GM18498 (cell line): ENCODE data around the gene UGT2B7.
"Not testable (repeated sequence)": the region's sequence is repeated elsewhere in the genome, so short reads cannot be mapped to it uniquely, and the experiment has no call there.

ENCODE experiments used
- ATAC-seq: cut with Tn5 transposase; IDR thresholded peaks from one replicate; pipeline ENCODE4 v1.9.1; 2021; ENCODE audit warnings: mild to moderate bottlenecking, moderate library complexity; ENCODE audit not compliant: unreplicated experiment

The UGT2B7 gene

DNA sequence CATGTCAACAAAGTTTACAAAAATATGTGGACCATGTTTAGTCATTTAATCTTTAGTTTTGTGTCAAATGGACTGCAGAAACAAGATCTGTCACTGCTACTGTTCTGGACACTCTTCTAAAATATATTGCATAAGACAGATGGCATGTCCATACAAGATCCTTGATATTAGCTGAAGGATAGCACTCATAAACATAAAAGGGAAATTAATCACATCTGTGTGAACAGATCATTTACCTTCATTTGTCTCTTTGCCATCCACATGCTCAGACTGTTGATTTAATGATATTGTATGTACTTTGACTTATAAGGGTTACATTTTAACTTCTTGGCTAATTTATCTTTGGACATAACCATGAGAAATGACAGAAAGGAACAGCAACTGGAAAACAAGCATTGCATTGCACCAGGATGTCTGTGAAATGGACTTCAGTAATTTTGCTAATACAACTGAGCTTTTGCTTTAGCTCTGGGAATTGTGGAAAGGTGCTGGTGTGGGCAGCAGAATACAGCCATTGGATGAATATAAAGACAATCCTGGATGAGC lies at the start of gene UGT2B7:
Gene UGT2B7, plus strand, starts transcription at position 364 of the 546 bp plus-strand sequence. Its CDS starts 47 bp downstream, at position 411.
- ATAC-seq: no peak

GRCh38 chr4:69049860-69050259 lies 46.4 kb upstream of the UGT2B7 start:
- ATAC-seq: no peak

DNA sequence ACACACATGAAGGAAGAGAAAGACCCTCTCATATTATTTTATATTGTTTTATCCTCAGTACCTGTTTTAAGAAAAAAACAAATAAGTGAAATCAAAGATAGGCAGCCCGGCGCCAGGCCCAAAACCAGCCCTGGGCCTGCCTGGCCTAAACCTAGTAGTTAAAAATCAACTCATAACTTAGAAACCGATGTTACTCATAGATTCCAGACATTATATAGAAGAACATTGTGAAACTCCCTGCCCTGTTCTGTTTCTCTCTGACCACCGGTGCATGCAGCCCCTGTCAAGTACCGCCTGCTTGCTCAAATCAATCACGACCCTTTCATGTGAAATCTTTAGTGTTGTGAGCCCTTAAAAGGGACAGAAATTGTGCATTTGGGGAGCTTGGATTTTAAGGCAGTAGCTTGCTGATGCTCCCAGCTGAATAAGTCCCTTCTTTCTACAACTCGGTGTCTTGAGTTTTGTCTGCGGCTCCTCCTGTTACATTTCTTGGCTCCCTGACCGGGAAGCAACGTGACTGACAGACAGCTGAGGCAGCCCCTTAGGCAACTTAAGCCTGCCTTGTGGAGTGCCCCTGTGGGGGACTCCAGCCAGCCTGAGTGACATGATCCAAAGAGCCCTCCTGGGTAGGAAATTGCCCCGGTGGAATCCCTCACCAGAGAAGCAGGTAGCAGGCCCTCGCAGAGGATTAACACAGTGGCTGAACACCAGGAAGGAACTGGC lies 45.3 kb upstream of the UGT2B7 start:
- ATAC-seq: not testable (repeated sequence)

DNA sequence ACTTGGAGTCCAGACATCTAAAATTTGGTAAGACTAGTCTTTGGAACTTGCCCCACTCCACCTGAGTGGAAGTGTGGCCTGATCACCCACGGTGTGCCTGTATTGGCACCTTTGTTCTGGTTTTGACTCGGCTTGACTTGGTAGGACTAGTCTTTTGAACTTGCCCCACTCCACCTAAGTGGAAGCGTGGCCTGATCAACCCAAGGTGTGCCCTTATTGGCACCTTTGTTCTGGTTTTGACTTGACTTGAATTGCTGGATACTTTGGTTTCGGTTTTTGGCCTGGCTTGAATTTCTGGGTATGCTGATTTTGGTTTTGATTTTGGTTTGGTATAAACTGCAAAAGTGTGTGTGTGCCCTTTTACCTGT lies 44.7 kb upstream of the UGT2B7 start:
- no peak for ATAC-seq

DNA sequence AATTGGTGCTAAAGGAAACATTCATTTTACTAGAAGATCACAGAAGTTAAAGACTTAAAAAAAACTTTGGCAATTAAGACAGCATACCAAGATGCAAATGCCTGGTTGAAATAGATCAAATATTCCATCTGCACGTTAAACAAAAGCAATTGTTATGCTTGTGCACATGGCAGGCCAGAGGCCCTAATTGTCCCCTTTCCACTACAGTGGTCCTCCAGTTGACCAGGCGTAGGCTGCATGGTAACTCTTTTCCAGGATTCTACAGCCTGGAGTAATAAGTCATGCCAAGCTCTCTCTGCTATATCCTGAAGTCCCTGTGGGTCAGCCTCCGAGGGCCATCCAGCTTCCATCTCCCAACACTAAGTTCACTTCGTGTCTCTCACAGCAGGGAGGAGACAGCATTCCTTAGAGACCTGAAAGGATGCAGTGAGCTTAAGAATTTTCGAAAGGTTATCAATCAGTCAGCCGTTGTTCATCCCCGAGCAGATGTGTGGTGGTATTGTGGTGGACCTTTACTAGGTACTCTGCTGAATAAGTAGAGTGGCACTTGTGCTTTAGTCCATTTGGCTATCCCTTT lies 42.9 kb upstream of the UGT2B7 start:
- ATAC-seq: not testable (repeated sequence)

DNA sequence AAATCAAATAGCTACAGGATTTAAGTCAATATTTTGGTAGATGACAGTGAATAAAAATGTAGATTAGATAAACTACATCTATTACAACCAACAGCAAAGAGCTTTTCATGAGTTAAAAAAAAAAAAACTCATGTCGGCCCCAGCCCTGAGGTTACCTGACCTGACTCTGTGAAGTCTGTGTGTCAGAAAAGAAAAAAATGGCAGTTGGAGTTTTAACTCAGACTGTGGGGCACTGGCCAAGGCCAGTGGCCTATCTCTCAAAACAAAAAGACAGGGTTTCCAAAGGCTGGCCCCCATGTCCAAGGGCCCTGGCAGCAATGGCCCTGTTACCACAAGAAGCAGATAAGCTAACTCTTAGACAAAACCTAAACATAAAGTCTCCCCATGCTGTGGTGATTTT lies 42.2 kb upstream of the UGT2B7 start:
- not testable (repeated sequence) for ATAC-seq

DNA sequence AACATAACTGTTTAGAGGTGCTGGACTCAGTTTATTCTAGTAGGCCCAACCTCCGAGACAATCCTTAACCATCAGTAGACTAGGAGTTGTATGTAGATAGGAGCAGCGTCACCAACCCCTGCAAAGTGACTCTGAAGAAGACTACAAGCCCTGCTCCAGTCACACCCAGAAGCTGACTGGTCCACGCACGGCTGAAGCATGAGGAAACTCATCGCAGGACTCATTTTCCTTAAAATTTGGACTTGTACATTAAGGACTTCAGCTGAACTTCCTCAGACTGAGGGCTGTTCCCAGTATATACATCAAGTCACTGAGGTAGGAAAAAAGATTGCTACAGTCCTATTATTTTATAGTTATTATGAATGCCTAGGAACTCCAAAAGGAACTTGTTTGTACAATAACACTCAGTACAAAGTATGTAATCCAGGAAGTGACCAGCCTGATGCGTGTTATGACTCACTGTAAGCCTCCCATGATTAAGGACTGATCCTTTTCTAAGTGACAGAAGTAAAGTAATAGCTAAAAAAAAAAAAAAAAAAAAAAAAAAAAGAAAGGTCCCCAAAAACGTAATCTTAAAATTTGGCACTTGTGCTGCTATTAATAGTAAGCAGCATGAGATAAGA lies 41.6 kb upstream of the UGT2B7 start:
- ATAC-seq: no peak

DNA sequence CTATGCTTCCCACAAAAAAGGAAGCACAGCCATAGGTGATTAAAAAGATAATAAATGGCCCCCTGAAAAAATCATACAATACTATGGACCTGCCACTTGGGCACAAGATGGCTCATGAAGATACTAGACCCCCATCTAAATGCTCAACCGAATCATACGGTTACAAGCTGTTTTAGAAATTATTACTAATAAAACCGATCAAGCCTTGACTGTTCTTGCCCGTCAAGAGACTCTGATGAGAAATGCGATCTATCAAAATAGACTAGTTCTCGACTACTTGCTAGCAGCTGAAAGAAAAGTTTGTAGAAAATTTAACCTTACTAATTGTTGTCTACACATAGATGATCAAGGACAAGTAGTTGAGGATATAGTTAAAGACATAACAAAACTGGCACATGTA lies 40.1 kb upstream of the UGT2B7 start:
- ATAC-seq: no peak

- ATAC-seq: no peak
Measured at GRCh38 chr4:69056921-69057550, 39.2 kb upstream of the UGT2B7 start.

DNA sequence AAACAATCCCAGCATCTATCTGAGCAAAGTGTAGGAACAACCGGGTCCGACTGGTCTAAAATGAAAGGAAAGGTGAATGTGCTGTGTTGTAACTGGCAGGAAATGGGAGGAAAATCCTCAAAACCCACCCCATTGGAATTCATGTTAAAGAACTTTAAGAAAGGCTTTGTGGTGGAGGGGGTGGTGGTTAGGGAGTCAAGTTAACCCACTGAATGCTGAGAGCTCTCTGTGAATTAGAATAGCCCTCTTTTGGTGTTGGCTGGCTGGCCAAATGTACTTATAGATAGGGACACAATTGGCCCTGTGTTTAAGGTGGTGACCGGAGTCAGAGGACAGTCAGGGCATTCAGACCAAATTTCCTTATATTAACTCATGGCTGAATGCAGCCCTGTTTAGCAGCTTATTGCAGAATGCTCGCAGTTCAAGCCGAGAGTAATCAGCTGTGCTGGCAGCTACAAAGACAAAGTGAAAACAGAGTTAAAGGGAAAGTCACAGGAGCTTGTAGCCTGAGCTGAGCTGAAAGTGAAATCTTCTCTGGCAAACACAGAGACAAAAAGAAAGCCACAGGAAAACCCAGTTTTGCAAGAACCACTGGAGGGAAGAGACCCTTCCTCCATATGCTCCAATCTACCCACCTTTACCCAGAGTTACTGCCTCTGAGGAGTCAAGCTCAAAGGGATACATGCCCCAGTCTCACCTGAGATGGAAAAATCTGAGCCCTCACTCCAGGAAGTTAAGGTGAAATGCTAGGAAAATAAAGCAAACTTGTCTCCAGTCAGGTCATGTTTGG lies 38.5 kb upstream of the UGT2B7 start:
- ATAC-seq: peak; percentile 87

GRCh38 chr4:69058410-69059059 lies 37.7 kb upstream of the UGT2B7 start:
- ATAC-seq: no peak

GRCh38 chr4:69060651-69061308 lies 35.5 kb upstream of the UGT2B7 start:
- no peak for ATAC-seq

DNA sequence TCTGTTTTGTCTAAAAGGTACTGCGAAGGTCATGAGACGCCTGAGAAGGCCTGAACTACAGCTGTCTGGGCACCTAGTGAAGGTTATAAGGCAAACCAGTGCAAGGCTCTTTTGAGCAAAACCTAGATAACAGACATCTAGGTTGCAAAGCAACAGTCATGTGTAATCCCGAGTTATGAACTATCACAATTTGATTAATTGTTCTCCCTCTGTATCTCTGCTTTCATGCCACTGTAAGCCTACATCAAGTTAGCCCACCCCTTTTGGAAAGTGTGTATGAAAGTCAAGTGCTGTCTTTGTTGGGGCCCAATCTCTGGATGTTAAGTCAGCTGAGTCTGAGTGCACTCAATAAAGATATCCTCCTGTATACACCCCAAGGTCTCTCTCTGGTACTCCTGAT lies 31.9 kb upstream of the UGT2B7 start:
- no peak for ATAC-seq

DNA sequence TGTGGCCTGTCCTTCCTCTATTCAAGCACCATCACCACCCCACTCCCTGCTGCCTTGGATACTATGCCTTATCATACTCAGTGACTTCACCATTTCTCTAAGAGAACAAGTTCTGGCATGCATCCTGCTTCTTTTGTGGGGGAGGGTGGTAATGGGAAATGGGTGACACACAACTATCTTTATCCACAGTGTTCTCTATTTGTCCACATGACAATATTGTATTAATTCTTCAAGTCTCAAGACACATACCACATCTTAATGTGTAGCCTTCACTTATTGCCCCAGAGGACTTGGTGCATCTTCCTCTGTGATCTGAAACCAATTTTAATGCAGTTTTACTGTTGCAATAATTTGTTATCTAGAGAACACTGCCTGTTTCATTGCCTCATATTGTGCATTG lies 29.3 kb upstream of the UGT2B7 start:
- ATAC-seq: no peak

DNA sequence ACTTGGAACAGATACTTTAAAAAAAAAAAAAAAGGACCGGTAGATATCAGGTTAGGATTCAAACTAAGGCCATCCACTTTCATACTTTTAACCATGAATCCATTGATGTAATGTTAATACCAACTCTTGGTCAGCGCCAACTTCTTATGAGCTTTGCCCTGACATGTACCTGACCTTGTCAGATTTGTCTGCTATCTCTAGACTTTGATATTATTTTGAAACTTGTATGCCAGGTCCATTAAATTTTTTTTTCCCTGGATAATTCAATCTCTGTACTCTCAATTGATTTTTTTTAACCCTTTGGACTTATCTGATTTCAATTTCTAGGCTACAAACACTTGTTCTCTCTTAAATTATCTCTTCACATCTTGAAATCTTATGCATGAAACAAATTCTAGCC lies 27.2 kb upstream of the UGT2B7 start:
- ATAC-seq: no peak

GRCh38 chr4:69070590-69070989 lies 25.7 kb upstream of the UGT2B7 start:
- ATAC-seq: no peak

GRCh38 chr4:69071286-69071685 lies 25.0 kb upstream of the UGT2B7 start:
- no peak for ATAC-seq

DNA sequence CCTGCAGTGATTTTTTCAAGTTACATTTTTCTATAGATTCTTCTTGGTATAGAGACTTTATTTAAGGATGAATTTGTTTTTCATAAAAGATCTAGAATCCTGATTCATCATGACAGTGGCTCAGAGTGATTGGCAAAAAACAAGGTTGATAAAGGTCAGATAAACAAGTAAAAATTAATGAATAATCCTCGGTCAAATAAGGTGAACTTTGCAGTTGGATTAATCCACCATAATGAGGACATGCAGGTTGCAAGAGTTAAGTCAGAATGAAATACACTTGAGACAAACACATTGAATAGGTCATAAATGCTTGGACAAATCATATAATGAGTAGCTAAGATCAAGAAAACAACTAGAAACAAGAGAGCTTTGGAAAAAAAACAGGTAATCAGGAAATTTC lies 22.9 kb upstream of the UGT2B7 start:
- ATAC-seq: no peak

GRCh38 chr4:69075061-69075792 lies 21.0 kb upstream of the UGT2B7 start:
- no peak for ATAC-seq
